ENCODE data around the gene NRXN3.

GRCh38 chr14:79295385-79295784, 1125.2 kb downstream of the NRXN3 start:
- TF ChIP-seq CTCF (IDR thresholded peaks at IDR 0.05 in 4 of 5, conservative IDR thresholded peaks at IDR 0.05 in 1 of 5), result no peak
- no peak for TF ChIP-seq POLR2A (IDR thresholded peaks at IDR 0.05)
